ENCODE results near the gene PLIN1. TPM values are rescaled to one million over a fixed set of nuclear protein-coding genes. Genes with fewer than 3 reads are reported as not detected.

Gene PLIN1
- polyA plus RNA-seq, 3 donors from 2014 or later = not detected

DNA sequence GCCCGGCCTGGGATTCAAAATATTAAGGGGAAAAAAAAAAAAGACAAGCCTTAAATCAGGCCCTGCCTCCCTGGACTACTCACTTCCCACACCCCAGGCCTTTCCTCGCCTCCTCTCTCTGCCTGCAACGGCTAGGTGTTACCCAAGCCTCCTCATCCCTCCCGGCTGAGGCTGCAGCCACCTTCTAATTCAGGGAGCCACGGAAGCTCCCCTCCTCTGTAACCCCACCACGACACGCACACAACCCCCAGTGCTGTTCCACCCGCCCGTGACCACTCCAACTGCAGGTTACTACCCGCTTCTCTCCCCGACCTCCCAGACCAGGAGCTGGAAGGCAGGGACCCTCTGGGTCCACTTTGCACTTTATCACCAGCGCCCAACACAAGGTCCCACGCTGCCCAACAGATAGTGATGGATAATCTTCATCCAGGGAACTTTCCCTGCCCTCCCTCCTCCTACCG is 24.8 kb downstream of the PLIN1 start:
- peak overlapping the region in 1 of 6 donors; percentile 30 for H3K27ac Mint-ChIP-seq
- H3K36me3 Mint-ChIP-seq = peaks cover 0 to 5% (median 0%) of the 10 kb centered on the region in 3 donors
- peaks cover 11 to 16% of the 10 kb centered on the region in 2 donors for H3K4me1 Mint-ChIP-seq
- peaks cover 1 to 15% (median 4%) of the 10 kb centered on the region in 3 donors for H3K27me3 Mint-ChIP-seq (ENCODE audit: low read depth in 3 of 3)
- DNase-seq = no peak
- no peaks in the 10 kb centered on the region for H3K9me3 Mint-ChIP-seq
- H3K4me3 Mint-ChIP-seq = peak overlapping the region; percentile 61 to 83 (median 80)

DNA sequence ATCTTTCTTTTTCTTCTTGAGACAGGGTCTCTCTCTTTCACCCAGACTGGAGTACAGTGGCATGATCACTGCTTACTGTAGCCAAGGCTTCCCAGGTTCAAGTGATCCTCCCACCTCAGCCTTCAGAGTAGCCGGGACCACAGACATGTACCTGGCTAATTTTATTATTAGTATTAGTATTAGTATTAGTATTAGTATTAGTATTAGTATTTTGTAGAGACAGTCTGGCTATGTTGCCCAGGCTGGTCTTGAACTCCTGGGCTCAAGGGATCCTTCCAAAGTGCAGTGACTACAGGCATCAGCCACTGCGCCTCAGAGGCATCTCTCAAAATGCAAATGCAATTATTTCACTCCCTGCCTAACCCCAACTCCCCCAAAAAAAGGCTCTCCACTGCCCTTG is 25.6 kb downstream of the PLIN1 start:
- Mint-ChIP-seq H3K4me3 (peak overlapping the region in 2 of 5 donors; percentile 35 to 42), H3K4me1 (peaks cover 11 to 16% of the 10 kb centered on the region in 2 donors), H3K27me3 (ENCODE audit: low read depth in 3 of 3) (peaks cover 0 to 15% (median 2%) of the 10 kb centered on the region in 3 donors), H3K36me3 (peaks cover 0 to 5% (median 0%) of the 10 kb centered on the region in 3 donors), H3K9me3 (no peaks in the 10 kb centered on the region), H3K27ac (no peak overlapping the region)
- no peak for DNase-seq

DNA sequence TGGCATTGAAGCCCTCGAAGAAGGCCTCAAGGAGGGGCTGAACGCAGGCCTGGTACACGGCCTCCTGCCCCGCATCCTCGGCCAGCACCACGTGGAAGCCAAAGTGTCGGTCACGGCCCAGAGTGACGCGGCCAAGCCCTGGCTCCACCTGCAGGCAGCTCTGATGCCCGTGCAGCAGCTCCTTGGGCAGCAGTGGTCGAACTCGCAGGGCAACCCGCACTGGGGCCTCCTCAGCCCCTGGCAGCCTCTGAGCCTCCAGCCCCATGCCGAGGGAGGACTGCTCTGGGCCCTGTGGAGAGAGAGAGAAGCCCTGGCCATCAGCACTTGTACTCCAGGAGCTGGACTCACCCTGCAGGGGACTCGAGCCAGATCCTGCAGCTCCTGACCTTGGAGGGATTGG is 26.5 kb downstream of the PLIN1 start:
- peaks cover 0 to 5% (median 0%) of the 10 kb centered on the region in 3 donors for H3K36me3 Mint-ChIP-seq
- H3K9me3 Mint-ChIP-seq = no peaks in the 10 kb centered on the region
- no peak overlapping the region for H3K27ac Mint-ChIP-seq
- H3K4me1 Mint-ChIP-seq = peaks cover 11 to 16% of the 10 kb centered on the region in 2 donors
- H3K4me3 Mint-ChIP-seq = no peak overlapping the region
- DNase-seq = no peak
- H3K27me3 Mint-ChIP-seq (ENCODE audit: low read depth in 3 of 3) = peaks cover 0 to 15% (median 2%) of the 10 kb centered on the region in 3 donors

DNA sequence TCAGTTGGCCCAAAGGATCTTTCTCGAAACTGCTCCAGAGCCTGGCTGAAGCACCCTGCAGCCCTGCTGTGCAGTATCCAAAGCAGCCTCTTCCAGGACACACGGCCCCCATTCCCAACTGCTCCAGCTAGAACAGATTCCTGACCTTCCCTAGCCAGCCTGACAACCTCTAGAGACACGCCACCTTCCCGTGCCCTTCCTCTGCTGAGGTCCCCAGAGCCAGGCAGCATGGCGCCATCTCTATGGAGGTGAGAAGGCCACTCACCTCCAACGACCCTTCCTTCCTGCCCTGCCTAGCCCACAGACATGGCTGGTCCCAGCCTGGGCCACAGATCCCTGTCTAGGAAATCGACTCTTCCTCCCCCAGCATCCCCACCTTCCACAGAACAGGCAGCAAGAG is 27.0 kb downstream of the PLIN1 start:
- Mint-ChIP-seq H3K27me3 (ENCODE audit: low read depth in 3 of 3) (peaks cover 0 to 17% (median 2%) of the 10 kb centered on the region in 3 donors), H3K27ac (no peak overlapping the region), H3K4me1 (peaks cover 13 to 16% of the 10 kb centered on the region in 2 donors), H3K4me3 (no peak overlapping the region), H3K9me3 (no peaks in the 10 kb centered on the region), H3K36me3 (peaks cover 0 to 5% (median 0%) of the 10 kb centered on the region in 3 donors)
- no peak for DNase-seq

DNA sequence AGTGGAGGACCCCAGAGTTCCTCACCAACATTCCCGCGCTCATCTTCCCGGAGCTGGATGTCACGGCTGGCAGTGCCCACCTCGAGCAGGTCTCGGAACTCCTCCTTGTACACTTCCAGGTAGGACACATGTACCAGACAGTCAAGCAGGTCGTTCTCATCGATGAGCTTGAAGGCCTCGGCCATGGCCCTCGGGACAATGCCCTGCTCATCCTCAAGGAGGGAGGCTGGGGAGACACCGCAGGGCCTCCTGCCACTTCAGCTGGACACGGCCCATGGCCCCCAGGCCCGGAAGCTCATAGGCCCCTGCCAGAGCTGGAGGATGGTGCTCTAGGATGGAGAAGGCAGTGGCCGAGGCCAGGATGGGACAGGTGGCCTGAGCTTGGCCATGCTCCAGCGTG is 29.5 kb downstream of the PLIN1 start:
- no peaks in the 10 kb centered on the region for H3K9me3 Mint-ChIP-seq

DNA sequence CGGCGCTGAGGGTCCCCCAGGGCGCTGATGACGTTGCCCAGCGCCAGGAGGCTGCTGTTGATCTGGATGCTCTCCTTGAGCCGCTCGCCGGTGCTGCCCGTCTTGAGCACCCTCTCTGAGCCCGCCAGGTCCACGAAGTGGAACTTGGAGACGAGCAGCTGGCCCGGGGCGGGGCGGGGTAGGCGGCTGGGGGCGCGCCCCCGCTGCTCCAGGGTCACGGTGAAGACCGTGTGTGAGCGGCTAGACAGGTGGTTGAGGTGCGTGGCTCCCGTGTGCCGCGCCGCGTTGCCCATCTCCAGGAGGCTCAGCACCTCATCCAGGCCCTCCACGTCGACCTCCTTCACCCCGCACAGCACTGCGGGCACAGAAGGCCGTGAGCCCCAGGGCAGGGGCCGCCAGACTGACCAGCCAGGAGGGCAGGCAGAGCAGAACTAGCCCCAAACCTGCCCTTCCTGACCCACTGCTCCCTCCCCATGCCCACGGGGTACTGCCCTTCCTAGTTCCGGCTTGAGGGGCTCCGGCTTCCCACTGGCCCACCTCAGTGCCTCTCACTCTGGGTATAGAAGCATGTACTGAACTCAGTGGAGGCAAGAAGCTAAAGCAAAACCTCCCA is 30.0 kb downstream of the PLIN1 start:
- H3K4me3 Mint-ChIP-seq = no peak overlapping the region
- DNase-seq = no peak
- H3K36me3 Mint-ChIP-seq = no peaks in the 10 kb centered on the region
- no peak overlapping the region for H3K27ac Mint-ChIP-seq
- peaks cover 0 to 2% (median 0%) of the 10 kb centered on the region in 3 donors for H3K27me3 Mint-ChIP-seq (ENCODE audit: low read depth in 3 of 3)
- H3K9me3 Mint-ChIP-seq = no peaks in the 10 kb centered on the region
- peaks cover under 1 to 3% of the 10 kb centered on the region in 2 donors for H3K4me1 Mint-ChIP-seq

More for the DNA sequence above, 29.5 kb downstream of the PLIN1 start:
- Mint-ChIP-seq H3K4me1 (peaks cover 7 to 8% of the 10 kb centered on the region in 2 donors), H3K27me3 (ENCODE audit: low read depth in 3 of 3) (peaks cover 0 to 7% (median 2%) of the 10 kb centered on the region in 3 donors), H3K36me3 (no peaks in the 10 kb centered on the region), H3K27ac (no peak overlapping the region), H3K4me3 (no peak overlapping the region)
- no peak for DNase-seq

DNA sequence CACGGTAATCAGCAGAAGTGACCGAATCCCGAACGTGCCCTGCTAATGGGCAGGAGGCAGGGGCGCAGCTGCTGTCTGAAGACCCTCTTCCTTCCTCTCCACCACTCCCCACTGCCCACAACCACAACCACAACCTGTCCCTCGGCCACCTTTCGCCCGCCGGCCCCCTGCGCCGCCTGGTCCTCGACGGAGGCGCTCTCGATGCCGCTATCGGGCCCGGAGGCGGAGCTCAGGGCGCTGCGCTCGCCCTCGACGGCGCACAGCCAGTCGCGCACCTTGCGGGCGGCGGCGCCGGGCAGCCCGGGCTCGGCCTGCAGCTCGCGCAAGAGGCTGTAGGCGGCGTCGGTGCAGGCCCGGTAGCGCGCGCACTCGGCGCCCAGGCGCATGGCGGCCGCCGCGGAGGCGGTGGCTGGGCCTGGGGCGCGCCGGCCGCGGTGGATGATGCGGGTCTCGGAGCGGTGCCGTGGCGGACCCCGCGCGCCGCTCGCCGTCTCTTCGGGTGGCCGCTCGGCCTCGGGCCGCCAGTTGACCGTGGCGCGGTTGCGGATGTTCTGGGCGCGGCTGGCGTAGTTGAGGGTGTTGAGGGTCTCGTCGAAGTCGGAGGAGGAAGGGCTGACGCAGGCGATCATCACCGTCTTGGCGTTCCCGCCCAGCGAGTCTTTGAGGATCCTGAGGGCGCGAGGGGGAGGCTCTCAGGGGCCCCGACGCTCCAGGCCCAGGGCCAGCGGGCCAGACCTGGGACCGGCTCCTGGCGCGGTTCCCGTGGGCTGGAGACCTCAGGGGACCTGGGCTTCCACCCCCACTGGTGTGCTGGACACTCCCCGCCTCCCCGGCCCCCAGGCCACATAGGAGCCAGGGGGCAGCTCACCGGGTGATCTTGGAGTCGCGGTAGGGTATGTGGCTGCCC is 30.8 kb downstream of the PLIN1 start:
- peaks cover 0 to 2% (median 0%) of the 10 kb centered on the region in 3 donors for H3K27me3 Mint-ChIP-seq (ENCODE audit: low read depth in 3 of 3)
- no peak overlapping the region for H3K27ac Mint-ChIP-seq
- H3K9me3 Mint-ChIP-seq = no peaks in the 10 kb centered on the region
- H3K4me3 Mint-ChIP-seq = no peak overlapping the region
- no peaks in the 10 kb centered on the region for H3K36me3 Mint-ChIP-seq
- no peak for DNase-seq
- peaks cover 0 to 3% of the 10 kb centered on the region in 2 donors for H3K4me1 Mint-ChIP-seq

DNA sequence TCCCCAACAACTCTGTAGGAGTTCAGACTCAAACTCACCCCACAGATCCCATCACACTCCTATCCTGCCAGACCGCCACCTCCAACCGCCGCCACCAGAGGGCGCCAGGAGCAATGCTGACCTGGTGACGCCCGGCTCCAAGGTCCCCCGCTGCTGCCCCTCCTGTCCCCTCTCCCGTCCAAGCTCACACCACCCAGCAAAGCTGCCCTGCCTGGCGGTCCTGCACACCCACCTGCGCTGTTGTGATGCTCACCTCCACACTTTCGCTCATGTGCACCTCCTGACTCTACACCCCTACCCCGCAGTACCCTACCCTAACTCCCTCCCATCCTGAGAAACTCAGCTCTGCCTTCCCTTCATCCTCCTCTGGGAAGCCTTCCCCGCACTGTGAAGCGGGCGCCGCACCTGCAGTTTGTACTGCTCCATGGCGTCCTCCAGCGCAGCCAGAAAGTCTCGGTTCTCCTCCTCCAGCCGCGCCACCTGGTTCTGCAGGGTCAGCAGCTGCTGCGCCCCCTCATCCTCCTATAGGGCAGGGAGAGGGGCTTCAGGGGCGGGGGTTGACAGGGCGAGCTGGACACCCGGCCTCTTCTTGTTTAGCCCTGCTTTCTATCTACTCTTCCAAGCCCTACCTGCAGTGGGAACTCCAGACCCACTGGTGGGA is 31.8 kb downstream of the PLIN1 start:
- Mint-ChIP-seq H3K27me3 (ENCODE audit: low read depth in 3 of 3) (peaks cover 0 to 2% (median 0%) of the 10 kb centered on the region in 3 donors), H3K36me3 (no peaks in the 10 kb centered on the region), H3K4me1 (peaks cover 0 to 3% of the 10 kb centered on the region in 2 donors), H3K9me3 (no peaks in the 10 kb centered on the region), H3K27ac (no peak overlapping the region), H3K4me3 (no peak overlapping the region)
- DNase-seq = peak; percentile 44 to 53 (median 50)

DNA sequence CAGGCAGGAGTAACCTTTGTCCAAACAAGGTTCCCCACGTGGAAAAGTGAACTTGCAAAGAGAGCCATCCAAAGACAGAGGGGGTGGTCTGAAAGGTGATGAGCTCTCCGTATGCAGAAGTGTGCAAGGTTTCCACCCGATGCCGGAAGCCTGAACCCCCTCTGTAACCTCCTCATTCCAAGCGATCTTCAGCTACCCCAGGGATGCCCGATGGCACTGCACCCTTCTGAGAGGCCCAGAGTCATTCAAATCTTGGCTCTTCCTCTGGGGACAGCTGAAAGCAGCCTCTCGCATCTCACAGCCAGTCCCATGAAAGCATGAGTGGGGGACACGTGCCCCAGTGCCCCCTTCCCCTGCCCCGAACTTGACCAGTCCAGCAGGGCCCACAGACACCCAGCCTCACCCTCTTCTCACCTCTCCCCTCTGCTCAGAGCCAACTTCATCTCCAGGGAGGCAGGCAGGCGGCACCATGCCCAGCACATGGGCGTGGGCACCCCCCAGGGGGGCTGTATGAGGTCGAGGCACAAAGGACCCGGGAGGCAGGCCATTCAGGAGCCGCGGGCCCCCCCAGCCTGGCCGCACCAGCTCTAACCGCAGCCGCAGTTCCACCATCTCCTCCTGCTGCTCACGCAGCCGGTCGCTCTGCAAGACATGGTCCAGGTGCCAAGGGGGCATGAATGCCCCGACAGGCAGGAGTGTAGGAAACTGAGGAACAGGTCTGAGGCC is 32.6 kb downstream of the PLIN1 start:
- Mint-ChIP-seq H3K4me1 (peaks cover 0 to 3% of the 10 kb centered on the region in 2 donors), H3K36me3 (no peaks in the 10 kb centered on the region), H3K27me3 (ENCODE audit: low read depth in 3 of 3) (peaks cover 0 to 2% (median 0%) of the 10 kb centered on the region in 3 donors), H3K9me3 (no peaks in the 10 kb centered on the region), H3K27ac (no peak overlapping the region), H3K4me3 (no peak overlapping the region)
- no peak for DNase-seq

DNA sequence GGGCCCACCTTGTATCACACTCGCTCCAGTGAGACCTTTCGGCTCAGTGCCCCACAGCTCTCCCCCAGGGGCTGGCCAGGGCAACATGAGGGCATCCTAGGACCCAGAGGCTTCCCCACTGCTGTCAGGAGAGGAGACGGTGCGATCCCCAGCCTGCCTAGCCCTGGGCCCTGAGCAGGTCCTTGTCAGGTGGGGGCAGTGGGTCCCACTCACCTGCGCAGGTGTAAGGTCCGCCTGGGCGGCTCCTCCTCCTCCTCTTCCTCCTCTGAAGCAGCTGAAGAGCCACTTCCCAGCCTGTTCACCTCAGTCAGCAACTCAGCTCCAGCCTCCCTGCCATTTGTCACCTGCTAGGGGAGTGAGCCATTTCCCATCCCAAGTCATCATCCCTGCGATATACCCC is 33.5 kb downstream of the PLIN1 start:
- Mint-ChIP-seq H3K36me3 (no peaks in the 10 kb centered on the region), H3K9me3 (no peaks in the 10 kb centered on the region), H3K27me3 (ENCODE audit: low read depth in 3 of 3) (peaks cover 0 to 2% (median 0%) of the 10 kb centered on the region in 3 donors), H3K4me1 (peaks cover 6 to 7% of the 10 kb centered on the region in 2 donors), H3K27ac (no peak overlapping the region), H3K4me3 (no peak overlapping the region)
- DNase-seq = no peak

DNA sequence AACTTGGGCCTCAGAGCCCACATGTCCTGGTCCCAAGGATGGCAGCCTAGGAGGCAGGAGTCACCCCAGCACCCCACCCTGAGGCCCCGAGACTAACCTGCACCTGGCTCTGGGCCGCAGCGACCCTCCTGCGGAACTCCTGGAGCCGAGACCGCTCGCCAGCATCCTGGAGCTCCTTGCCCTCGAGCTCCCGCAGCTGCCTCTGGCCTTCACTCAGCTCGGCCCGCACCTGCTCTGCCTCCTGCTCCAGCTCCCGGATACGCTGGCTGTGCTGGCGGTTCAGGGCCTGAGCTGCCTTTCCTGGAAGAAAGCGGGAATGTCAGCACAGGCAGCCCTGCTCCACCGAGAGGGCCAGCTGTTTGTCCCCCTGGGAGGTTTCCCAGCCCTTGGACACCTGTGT is 37.1 kb downstream of the PLIN1 start:
- Mint-ChIP-seq H3K4me3 (no peak overlapping the region), H3K4me1 (peaks cover 4 to 7% of the 10 kb centered on the region in 2 donors), H3K27me3 (ENCODE audit: low read depth in 3 of 3) (peaks cover 0 to 2% (median under 1%) of the 10 kb centered on the region in 3 donors), H3K27ac (no peak overlapping the region), H3K36me3 (peaks cover 0 to 4% (median 0%) of the 10 kb centered on the region in 3 donors), H3K9me3 (no peaks in the 10 kb centered on the region)
- DNase-seq = no peak

DNA sequence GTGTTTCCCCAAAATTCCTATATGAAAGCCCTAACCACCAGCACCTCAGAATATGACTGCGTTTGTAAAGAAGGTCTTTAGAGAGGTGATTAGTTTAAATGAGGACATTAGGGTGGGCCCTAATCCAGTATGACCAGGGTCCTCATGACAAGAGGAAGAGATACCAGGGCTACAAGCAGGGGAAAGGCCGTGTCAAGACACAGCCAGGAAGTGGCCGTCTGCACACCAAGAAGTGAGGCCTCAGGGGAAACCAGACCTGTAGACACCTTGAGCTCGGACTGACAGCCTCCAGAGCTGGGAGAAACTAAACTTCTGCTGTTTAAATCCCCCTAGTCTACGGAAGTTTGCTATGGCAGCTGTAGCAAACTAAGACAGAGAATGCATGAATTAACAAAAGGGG is 38.1 kb downstream of the PLIN1 start:
- Mint-ChIP-seq H3K27ac (peak overlapping the region in 1 of 6 donors; percentile 63), H3K4me3 (no peak overlapping the region), H3K36me3 (peaks cover 0 to 4% (median 0%) of the 10 kb centered on the region in 3 donors), H3K9me3 (no peaks in the 10 kb centered on the region), H3K4me1 (peaks cover 3 to 7% of the 10 kb centered on the region in 2 donors), H3K27me3 (ENCODE audit: low read depth in 3 of 3) (peaks cover 0 to 2% (median 0%) of the 10 kb centered on the region in 3 donors)
- DNase-seq = no peak

DNA sequence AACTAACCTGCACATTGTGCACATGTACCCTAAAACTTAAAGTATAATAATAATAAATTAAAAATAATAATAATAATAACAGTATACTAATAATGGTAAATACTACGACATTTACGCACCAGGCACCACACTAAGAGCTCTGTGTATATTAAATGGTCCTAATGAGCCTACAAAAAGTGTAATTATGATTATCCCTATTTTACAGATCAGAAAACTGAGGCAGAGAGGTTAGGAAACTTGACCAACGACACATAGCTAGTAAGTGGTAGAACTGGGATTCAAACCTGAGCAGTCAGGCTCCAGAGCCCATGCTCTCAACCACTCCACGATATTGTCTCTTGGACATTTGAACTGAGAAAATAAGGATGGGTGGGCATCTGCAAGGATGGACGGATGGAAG is 38.9 kb downstream of the PLIN1 start:
- Mint-ChIP-seq H3K4me3 (no peak overlapping the region), H3K4me1 (peaks cover 3 to 7% of the 10 kb centered on the region in 2 donors), H3K27me3 (ENCODE audit: low read depth in 3 of 3) (peaks cover 0 to 2% (median under 1%) of the 10 kb centered on the region in 3 donors), H3K27ac (no peak overlapping the region), H3K36me3 (peaks cover 0 to 6% (median 0%) of the 10 kb centered on the region in 3 donors), H3K9me3 (peaks cover 0 to 2% (median 0%) of the 10 kb centered on the region in 6 donors)
- DNase-seq = no peak
